ENCODE measurements around the gene ABCD3.

Gene ABCD3

DNA sequence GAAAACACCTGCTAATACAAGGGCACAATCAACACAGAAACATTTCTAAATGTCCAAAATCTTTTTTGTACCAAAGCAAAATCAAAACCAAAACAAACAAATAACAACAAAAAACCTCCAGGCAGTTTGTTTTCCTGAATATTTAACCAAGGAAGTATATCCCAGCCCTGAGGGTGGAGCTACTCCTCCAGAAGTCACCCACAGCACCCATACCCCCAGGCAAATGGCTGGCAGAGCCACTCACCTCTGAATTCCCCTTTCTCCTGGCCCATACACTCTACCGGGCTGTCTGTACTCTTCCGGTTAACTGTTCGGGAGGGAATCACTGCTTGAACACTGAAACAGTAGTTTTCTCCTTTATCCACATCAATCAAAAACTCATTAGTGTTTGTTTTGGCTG lies 113.9 kb downstream of the ABCD3 start:
- Mint-ChIP-seq H3K27me3 (ENCODE audit: low read depth) (peaks cover 3% of the 10 kb centered on the region), H3K4me3 (peak overlapping the region in 1 of 3 experiments; percentile 32), H3K4me1 (peaks cover 15% of the 10 kb centered on the region), H3K27ac (peak overlapping the region; percentile 49 to 87 (median 50)), H3K36me3 (ENCODE audit: low read depth) (peaks cover 63% of the 10 kb centered on the region), H3K9me3 (no peaks in the 10 kb centered on the region)
- TF ChIP-seq CTCF (IDR thresholded peaks at IDR 0.05; ENCODE audit: unreplicated experiment in 3 of 3): no peak

DNA sequence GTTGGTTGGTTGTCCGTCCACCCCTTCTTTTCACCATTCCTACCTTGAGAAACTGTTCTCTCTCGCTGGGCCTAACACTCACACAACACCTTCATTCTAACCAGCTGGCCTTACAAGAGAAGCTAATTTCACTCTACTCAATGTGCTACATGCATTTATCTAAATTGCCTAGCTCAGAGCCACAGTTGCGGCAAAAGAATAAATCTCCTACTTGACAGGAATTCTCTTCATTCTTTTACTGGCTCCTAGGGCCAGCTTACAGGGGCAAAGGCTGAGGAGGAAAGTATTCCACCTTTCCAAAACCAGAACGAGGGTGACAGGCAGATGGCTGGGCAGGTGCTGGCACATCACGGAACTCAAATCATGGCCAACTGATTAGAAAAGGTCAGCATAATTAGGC lies 116.9 kb downstream of the ABCD3 start:
- no peak for TF ChIP-seq CTCF (IDR thresholded peaks at IDR 0.05; ENCODE audit: unreplicated experiment in 3 of 3)
- no peaks in the 10 kb centered on the region for H3K9me3 Mint-ChIP-seq
- peaks cover 7% of the 10 kb centered on the region for H3K27me3 Mint-ChIP-seq (ENCODE audit: low read depth)
- H3K27ac Mint-ChIP-seq: no peak overlapping the region
- H3K36me3 Mint-ChIP-seq (ENCODE audit: low read depth): peaks cover 64% of the 10 kb centered on the region
- no peak overlapping the region for H3K4me3 Mint-ChIP-seq
- H3K4me1 Mint-ChIP-seq: peaks cover 28% of the 10 kb centered on the region

GRCh38 chr1:94535879-94536278 lies 117.7 kb downstream of the ABCD3 start:
- no peak overlapping the region for H3K4me3 Mint-ChIP-seq

GRCh38 chr1:94537254-94537653 lies 119.1 kb downstream of the ABCD3 start:
- Mint-ChIP-seq H3K9me3 (no peaks in the 10 kb centered on the region), H3K4me1 (peaks cover 30% of the 10 kb centered on the region), H3K4me3 (peak overlapping the region; percentile 14 to 25 (median 20)), H3K27me3 (ENCODE audit: low read depth) (peaks cover 11% of the 10 kb centered on the region), H3K27ac (no peak overlapping the region), H3K36me3 (ENCODE audit: low read depth) (peaks cover 49% of the 10 kb centered on the region)
- no peak for TF ChIP-seq CTCF (IDR thresholded peaks at IDR 0.05; ENCODE audit: unreplicated experiment in 3 of 3)

More at GRCh38 chr1:94535879-94536278, 117.7 kb downstream of the ABCD3 start:
- H3K9me3 Mint-ChIP-seq: no peaks in the 10 kb centered on the region
- no peak overlapping the region for H3K27ac Mint-ChIP-seq
- peaks cover 60% of the 10 kb centered on the region for H3K36me3 Mint-ChIP-seq (ENCODE audit: low read depth)
- peaks cover 9% of the 10 kb centered on the region for H3K27me3 Mint-ChIP-seq (ENCODE audit: low read depth)
- no peak for TF ChIP-seq CTCF (IDR thresholded peaks at IDR 0.05; ENCODE audit: unreplicated experiment in 3 of 3)
- peaks cover 35% of the 10 kb centered on the region for H3K4me1 Mint-ChIP-seq

DNA sequence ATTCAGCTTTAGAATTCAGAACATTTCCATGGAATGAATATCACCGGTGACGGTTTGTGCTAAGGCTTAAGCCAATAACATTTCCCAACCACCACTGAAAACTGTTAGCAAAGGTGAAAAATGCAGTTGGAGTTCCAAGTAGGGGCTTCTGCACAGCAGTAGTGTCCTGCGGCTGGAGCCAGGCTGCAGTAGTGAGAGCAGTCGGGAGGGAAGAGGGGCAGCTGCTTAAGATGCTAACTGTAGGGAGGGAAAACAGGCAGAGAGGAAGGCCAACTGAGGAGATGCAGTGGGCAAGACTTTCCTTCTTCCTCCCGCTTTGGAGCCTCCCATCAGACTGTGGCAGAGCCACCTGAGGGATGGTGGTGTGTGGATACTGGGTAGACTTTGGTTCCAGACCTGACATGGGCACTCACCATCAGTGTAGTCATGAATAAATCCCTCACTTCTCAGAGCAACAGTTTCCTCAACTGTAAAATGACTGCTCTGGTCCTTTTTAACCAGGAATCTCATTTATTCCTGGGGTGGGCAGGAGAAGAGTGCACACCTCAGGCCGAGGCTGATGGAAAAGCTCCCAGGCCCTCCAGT lies 120.1 kb downstream of the ABCD3 start:
- Mint-ChIP-seq H3K27ac (peak overlapping the region; percentile 1 to 43 (median 20)), H3K36me3 (ENCODE audit: low read depth) (peaks cover 38% of the 10 kb centered on the region), H3K27me3 (ENCODE audit: low read depth) (peaks cover 11% of the 10 kb centered on the region), H3K4me3 (peak overlapping the region; percentile 52 to 75 (median 54)), H3K9me3 (no peaks in the 10 kb centered on the region), H3K4me1 (peaks cover 34% of the 10 kb centered on the region)
- peak in 2 of 3 experiments; percentile 34 to 41 for TF ChIP-seq CTCF (IDR thresholded peaks at IDR 0.05; ENCODE audit: unreplicated experiment in 3 of 3)

- H3K9me3 Mint-ChIP-seq: no peaks in the 10 kb centered on the region
- H3K4me1 Mint-ChIP-seq: peaks cover 42% of the 10 kb centered on the region
- peak overlapping the region; percentile 86 to 91 (median 90) for H3K4me3 Mint-ChIP-seq
- no peak for TF ChIP-seq CTCF (IDR thresholded peaks at IDR 0.05; ENCODE audit: unreplicated experiment in 3 of 3)
- H3K27ac Mint-ChIP-seq: peak overlapping the region in 1 of 3 experiments; percentile 67
- H3K27me3 Mint-ChIP-seq (ENCODE audit: low read depth): peaks cover 11% of the 10 kb centered on the region
- peaks cover 29% of the 10 kb centered on the region for H3K36me3 Mint-ChIP-seq (ENCODE audit: low read depth)
Observed at GRCh38 chr1:94539496-94539895, 121.3 kb downstream of the ABCD3 start.
